ENCODE measurements around the gene CDH16. TPM values are rescaled to one million over a fixed set of nuclear protein-coding genes. Genes with fewer than 3 reads are reported as not detected.
A peak's percentile ranks its signal among the peaks of the same experiment; 100 is the strongest.

The CDH16 gene
- total RNA-seq, 4 donors from 2014 or later: 0.20 to 2.4 (median 1.8) TPM; not detected in 1

- Histone ChIP-seq H3K9me3 (no peaks in the 10 kb centered on the region), H3K4me1 (peaks cover 14 to 44% (median 30%) of the 10 kb centered on the region in 4 donors), H3K4me3 (no peak overlapping the region), H3K36me3 (no peaks in the 10 kb centered on the region), H3K27me3 (no peaks in the 10 kb centered on the region), H3K27ac (peak overlapping the region in 3 of 4 donors; percentile 74 to 80 (median 78))
- peak; percentile 82 for DNase-seq
- in situ Hi-C loops (cut with MboI; ENCODE audit: low pct_ligation_motif_present in 1 of 4, low pct_unique_long_range_greater_than_20kb in 1 of 4, low sequenced_read_pairs in 3 of 4): no loop called here
- WGBS, 2 donors (ENCODE audit: low coverage in 1 of 2): 53 to 95% methylated on average over 3 to 8 of the region's 11 CpGs
- intact Hi-C loops (cut with DNase I; ENCODE audit: low total_unique reads): loop anchor here (2.0 kb wide), 1 partner anchor 34 kb away; no protein-coding TSS in a partner anchor
- TF ChIP-seq CTCF (IDR thresholded peaks at IDR 0.05) (peak; percentile 79 to 85 (median 83)), POLR2A (IDR thresholded peaks at IDR 0.05) (no peak)
Observed at GRCh38 chr16:66894948-66895688, 23.6 kb downstream of the CDH16 start.

GRCh38 chr16:66894055-66894454 is 24.6 kb downstream of the CDH16 start:
- 83% methylated on average over 2 of the region's 2 CpGs; no CpG with 5 or more reads in 1 of the 2 donors for WGBS, 2 donors (ENCODE audit: low coverage in 1 of 2)
- Histone ChIP-seq H3K27ac (no peak overlapping the region), H3K9me3 (no peaks in the 10 kb centered on the region), H3K4me1 (peaks cover 5 to 34% (median 20%) of the 10 kb centered on the region in 4 donors), H3K4me3 (no peak overlapping the region), H3K36me3 (no peaks in the 10 kb centered on the region), H3K27me3 (no peaks in the 10 kb centered on the region)
- TF ChIP-seq CTCF (IDR thresholded peaks at IDR 0.05) (no peak), POLR2AphosphoS5 (IDR thresholded peaks at IDR 0.05) (no peak), EP300 (IDR thresholded peaks at IDR 0.05; ENCODE audit: low read depth) (no peak), POLR2A (IDR thresholded peaks at IDR 0.05) (no peak)
- in situ Hi-C loops (cut with MboI; ENCODE audit: low pct_ligation_motif_present in 1 of 4, low pct_unique_long_range_greater_than_20kb in 1 of 4, low sequenced_read_pairs in 3 of 4) (no loop called here), intact Hi-C loops (cut with DNase I; ENCODE audit: low total_unique reads) (loop anchor here (2.0 kb wide), 1 partner anchor 35 kb away; no protein-coding TSS in a partner anchor)
- DNase-seq: no peak

GRCh38 chr16:66891797-66892196 is 26.9 kb downstream of the CDH16 start:
- in situ Hi-C loops (cut with MboI; ENCODE audit: low pct_ligation_motif_present in 1 of 4, low pct_unique_long_range_greater_than_20kb in 1 of 4, low sequenced_read_pairs in 3 of 4) (no loop called here), intact Hi-C loops (cut with DNase I; ENCODE audit: low total_unique reads) (no loop called here)
- WGBS, 2 donors (ENCODE audit: low coverage in 1 of 2): 95 to 98% methylated on average over 6 of the region's 6 CpGs
- Histone ChIP-seq H3K4me3 (no peak overlapping the region), H3K27me3 (no peaks in the 10 kb centered on the region), H3K27ac (no peak overlapping the region), H3K4me1 (peaks cover 0 to 14% (median 11%) of the 10 kb centered on the region in 4 donors), H3K9me3 (no peaks in the 10 kb centered on the region), H3K36me3 (peaks cover 0 to under 1% (median 0%) of the 10 kb centered on the region in 4 donors)
- no peak for TF ChIP-seq EP300 (IDR thresholded peaks at IDR 0.05; ENCODE audit: low read depth)
- no peak for TF ChIP-seq CTCF (IDR thresholded peaks at IDR 0.05)
- TF ChIP-seq POLR2A (IDR thresholded peaks at IDR 0.05): no peak
- TF ChIP-seq POLR2AphosphoS5 (IDR thresholded peaks at IDR 0.05): no peak
- DNase-seq: no peak

GRCh38 chr16:66891360-66891759 is 27.3 kb downstream of the CDH16 start:
- Histone ChIP-seq H3K27ac (no peak overlapping the region), H3K27me3 (no peaks in the 10 kb centered on the region), H3K4me3 (no peak overlapping the region), H3K9me3 (no peaks in the 10 kb centered on the region), H3K36me3 (peaks cover 0 to 4% (median 0%) of the 10 kb centered on the region in 4 donors), H3K4me1 (peaks cover 0 to 12% (median 10%) of the 10 kb centered on the region in 4 donors)
- in situ Hi-C loops (cut with MboI; ENCODE audit: low pct_ligation_motif_present in 1 of 4, low pct_unique_long_range_greater_than_20kb in 1 of 4, low sequenced_read_pairs in 3 of 4): no loop called here
- TF ChIP-seq POLR2A (IDR thresholded peaks at IDR 0.05): no peak
- TF ChIP-seq POLR2AphosphoS5 (IDR thresholded peaks at IDR 0.05): no peak
- TF ChIP-seq EP300 (IDR thresholded peaks at IDR 0.05; ENCODE audit: low read depth): no peak
- TF ChIP-seq CTCF (IDR thresholded peaks at IDR 0.05): no peak
- intact Hi-C loops (cut with DNase I; ENCODE audit: low total_unique reads): no loop called here
- DNase-seq: no peak
- 90% methylated on average over 4 of the region's 4 CpGs; no CpG with 5 or more reads in 1 of the 2 donors for WGBS, 2 donors (ENCODE audit: low coverage in 1 of 2)
